Measurements from ENCODE around the gene HBD.

DNA sequence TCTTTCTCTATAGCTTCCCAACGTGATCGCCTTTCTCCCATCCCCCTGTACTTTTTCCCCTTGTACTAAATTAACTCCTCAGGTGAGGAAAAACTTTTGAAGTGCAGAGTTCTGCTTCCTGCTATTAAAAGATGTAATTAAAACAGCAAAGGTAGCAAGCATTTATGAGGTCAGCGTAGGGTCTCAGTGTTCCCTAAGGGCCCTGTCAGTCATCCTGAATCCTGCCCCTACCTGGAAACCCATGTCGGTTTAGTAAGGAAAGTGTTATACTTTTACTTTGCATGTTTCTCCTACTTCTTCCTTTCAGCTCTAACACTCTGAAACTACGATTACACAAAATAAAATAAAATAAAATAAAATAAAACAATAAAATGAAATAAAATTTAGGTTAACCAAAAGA lies 6.2 kb downstream of the HBD start:
- TF ChIP-seq POLR2A (IDR thresholded peaks at IDR 0.05; ENCODE audit: low read length) (no peak), GATA1 (IDR thresholded peaks at IDR 0.05; ENCODE audit: low read depth, low read length) (no peak)

All from erythroblast (primary cell).